PC-3 (cell line): ENCODE data around the gene PYROXD2.

Source experiments
- CTCF ChIP-seq: fragments of 300-600 bp; sonication (generic); conservative IDR thresholded peaks from 2 replicates; pipeline ENCODE4 v1.5.1; 2017; ENCODE audit warnings: antibody characterized with exemption, low read depth, mild to moderate bottlenecking, low read length
- EZH2 ChIP-seq: fragments of 300-600 bp; sonication (generic); IDR thresholded peaks from one replicate; pipeline ENCODE4 v1.6.1; 2017; ENCODE audit warnings: antibody characterized with exemption, mild to moderate bottlenecking, low read length; ENCODE audit not compliant: unreplicated experiment
- EZH2phosphoT487 ChIP-seq: fragments of 300-600 bp; sonication (generic); IDR thresholded peaks from 2 replicates; pipeline ENCODE4 v1.6.1; 2018; ENCODE audit warnings: mild to moderate bottlenecking, antibody characterized with exemption, low read length, borderline replicate concordance

- TF ChIP-seq CTCF (no peak), EZH2phosphoT487 (no peak), EZH2 (no peak)
Observed at GRCh38 chr10:98463976-98464754, 49.2 kb upstream of the PYROXD2 start.
